Nucleus accumbens (tissue), 56 donors: Measurements from ENCODE around the gene KPNA4.
A peak's percentile ranks its signal among the peaks of the same experiment; 100 is the strongest.
"Not testable (repeated sequence)": the region's sequence is repeated elsewhere in the genome, so short reads cannot be mapped to it uniquely, and the experiment has no call there.

ENCODE experiments used
- DNase-seq, 56 donors: peaks; one replicate each; lab custom pipeline; 2025; lab: John Stamatoyannopoulos, UW

KPNA4 gene

GRCh38 chr3:160454995-160455394 lies 110.4 kb downstream of the KPNA4 start:
- DNase-seq, result no peak

- DNase-seq, result not testable (repeated sequence)
Observed at GRCh38 chr3:160452251-160452650, 113.1 kb downstream of the KPNA4 start.

- no peak for DNase-seq
Observed at GRCh38 chr3:160451602-160452001, 113.8 kb downstream of the KPNA4 start.

DNA sequence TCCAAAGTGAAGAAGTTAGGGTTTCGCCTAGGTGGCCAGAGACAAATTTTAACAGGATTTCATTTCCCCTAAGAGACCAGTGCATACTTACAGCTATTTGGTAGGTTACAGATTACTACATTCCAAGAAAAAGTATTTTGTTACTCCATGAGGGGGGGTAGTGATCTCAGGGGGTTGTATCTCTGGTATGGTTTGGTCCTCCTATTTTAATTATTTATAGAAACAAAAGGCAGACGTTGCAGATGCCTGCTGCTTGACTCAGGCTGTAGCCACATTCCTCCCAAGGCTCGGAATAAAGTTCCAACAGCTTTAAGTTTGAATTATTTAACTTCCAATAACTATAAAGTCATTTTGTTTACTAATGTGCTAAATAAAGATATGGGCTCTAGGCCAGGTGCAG lies 114.5 kb downstream of the KPNA4 start:
- DNase-seq, result no peak

DNA sequence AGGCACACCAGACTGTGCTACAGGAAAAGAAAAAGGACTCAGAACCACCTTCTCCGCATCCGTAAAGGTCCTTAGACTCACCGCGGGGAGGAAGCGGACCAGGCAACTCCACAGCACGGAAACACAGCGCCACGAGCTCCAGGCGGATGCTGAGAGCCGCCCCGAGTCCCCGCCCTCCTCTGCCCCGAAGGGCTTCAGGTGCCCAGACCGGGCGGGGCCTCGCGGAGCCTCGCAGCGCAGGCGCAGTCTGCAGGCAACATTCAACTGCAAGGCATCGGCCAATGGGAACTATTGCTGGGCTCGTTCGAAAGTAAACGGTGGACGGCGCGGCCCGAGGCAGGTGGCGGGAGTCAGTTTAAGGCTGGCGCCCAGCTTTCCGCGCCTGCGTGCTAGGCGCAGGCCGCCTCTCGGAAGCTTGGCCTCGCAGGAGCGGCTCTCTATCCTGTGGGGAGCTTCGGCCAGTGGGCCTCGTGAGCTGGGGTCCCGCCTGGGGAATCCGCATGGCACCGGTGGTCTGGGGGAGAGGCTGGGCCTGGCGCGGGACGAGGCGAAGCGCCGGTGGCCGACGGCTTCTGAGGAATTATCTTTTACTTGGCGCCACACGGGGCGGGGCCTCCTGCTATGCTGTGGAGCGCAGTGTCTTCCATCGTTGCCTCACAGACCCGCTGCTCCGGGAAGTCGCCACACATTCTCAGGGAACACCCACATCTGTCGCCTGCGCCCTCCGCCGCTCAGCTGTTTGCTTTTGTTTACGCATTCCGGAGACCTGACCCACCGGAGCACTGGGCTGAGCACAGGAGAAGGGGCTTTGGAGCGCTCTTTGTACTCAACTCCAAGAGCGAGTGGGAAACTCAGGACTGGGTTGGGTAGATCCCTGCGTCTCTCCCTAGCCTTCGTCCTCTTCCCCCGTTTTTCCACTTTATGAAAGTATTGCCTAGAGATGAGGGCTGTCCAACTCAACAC lies 115.5 kb downstream of the KPNA4 start, which contains the start of gene TRIM59:
TRIM59 (minus strand) TSS at position 151 of the 963 bp plus-strand sequence. CDS start 10,603 bp downstream, outside the sequence.
- peak in 52 of 56 donors; percentile 26 to 89 (median 69) for DNase-seq

- DNase-seq, result peak in 16 of 56 donors; percentile 34 to 81 (median 60)
Observed at GRCh38 chr3:160448845-160449635, 116.3 kb downstream of the KPNA4 start.

DNA sequence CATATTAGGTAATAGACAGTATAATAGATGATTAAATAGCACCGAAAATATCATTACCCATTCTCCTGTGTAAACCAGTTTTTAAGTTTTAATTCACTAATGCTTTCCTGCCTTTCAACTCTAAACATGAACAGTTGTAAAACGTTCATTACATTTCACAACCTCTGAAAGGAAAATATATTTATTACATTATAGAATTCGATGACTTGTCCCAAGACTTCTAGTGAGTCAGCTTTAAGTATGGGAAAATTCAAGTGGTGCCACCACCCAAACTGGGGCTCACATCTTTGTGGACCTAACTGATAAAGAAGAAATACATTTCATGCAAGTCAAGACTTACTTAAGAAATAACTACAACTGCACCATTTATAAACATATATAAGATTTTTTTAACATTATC lies 117.8 kb downstream of the KPNA4 start:
- no peak for DNase-seq

GRCh38 chr3:160446522-160447056 lies 118.8 kb downstream of the KPNA4 start:
- DNase-seq, result no peak

GRCh38 chr3:160445854-160446253 lies 119.5 kb downstream of the KPNA4 start:
- no peak for DNase-seq
